ENCODE measurements around the gene ARID3C.
A peak's percentile ranks its signal among the peaks of the same experiment; 100 is the strongest.

Gene ARID3C

DNA sequence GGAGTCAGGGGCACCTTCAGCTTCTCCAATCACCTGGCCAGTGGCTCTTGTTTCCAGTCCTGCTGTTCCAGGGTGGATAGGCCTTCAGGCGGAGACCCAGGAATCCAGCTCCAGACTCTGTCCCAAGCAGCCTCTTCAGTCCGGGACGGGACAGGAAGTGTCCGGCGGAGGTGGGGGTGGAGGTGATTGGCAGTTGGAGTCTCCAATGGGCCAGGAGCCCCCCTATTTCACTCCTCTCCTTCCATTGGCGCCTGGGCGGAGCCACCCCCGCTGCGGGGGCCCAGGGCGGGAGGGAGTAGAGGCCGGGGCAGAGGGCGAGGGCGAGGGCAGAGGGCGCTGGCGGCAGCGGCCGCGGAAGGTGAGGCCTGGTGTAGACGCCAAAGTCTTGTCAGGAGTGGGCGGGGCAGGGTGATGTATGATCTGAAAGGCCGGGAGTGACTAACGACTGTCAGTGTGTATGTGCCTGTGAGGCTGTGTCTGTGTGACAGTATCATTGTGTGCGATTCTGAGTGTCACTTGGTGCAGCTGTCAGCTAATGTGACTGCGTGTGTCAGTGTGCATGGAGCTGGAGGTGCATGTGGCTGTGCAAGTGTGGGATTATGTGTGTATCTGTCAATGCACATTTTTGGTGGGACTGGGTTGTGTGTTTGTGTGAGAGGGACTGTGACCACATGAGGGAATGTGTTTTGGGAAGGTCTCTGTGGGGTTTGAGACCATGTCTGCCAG lies 23.2 kb upstream of the ARID3C start, which contains the start of gene IL11RA:
IL11RA (plus strand) TSS at position 310 of the 726 bp plus-strand sequence. CDS start 3,033 bp downstream, outside the sequence.
- Histone ChIP-seq H2BK5ac (ENCODE audit: low read depth, low read length, poor library complexity, severe bottlenecking) (no peak within 1 kb of the TSS), H4K8ac (ENCODE audit: low read length) (peak within 1 kb of the TSS; percentile 73), H3K18ac (ENCODE audit: low read depth in 1 of 2, low read length in 2 of 2) (peak within 1 kb of the TSS; percentile 75 to 94), H3K4me2 (ENCODE audit: low read length, poor library complexity, severe bottlenecking) (peak within 1 kb of the TSS; percentile 77), H2BK120ac (ENCODE audit: low read depth, low read length) (no peak within 1 kb of the TSS), H3K27ac (ENCODE audit: low read length, poor library complexity, severe bottlenecking) (peak within 1 kb of the TSS; percentile 74), H3K9ac (ENCODE audit: low read length) (peak within 1 kb of the TSS; percentile 83), H4K91ac (ENCODE audit: low read length) (peak within 1 kb of the TSS; percentile 77), H3K27me3 (ENCODE audit: control insufficient read depth in 1 of 2, insufficient read depth in 1 of 2, low read length in 2 of 2) (no peaks in the 10 kb centered on the region), H2BK12ac (ENCODE audit: low read length in 2 of 2) (peak within 1 kb of the TSS; percentile 69 to 88), H3K36me3 (ENCODE audit: control insufficient read depth in 1 of 2, insufficient read depth in 2 of 2, low read depth in 1 of 2, low read length in 2 of 2) (peaks cover 29 to 33% of the 10 kb centered on the region in 2 experiments), H3K9me3 (ENCODE audit: control insufficient read depth, low read length) (no peaks in the 10 kb centered on the region), H2AK5ac (ENCODE audit: low read length, severe bottlenecking) (peak within 1 kb of the TSS; percentile 6), H3K14ac (ENCODE audit: low read length in 2 of 2) (peak within 1 kb of the TSS in 1 of 2 experiments; percentile 88), H2BK15ac (ENCODE audit: low read depth, poor library complexity, severe bottlenecking) (peak within 1 kb of the TSS; percentile 68), H2AFZ (ENCODE audit: low read depth, low read length) (peak within 1 kb of the TSS; percentile 46), H3K4ac (ENCODE audit: low read depth in 1 of 2, low read length in 2 of 2) (peak within 1 kb of the TSS; percentile 51 to 85), H3K4me1 (ENCODE audit: control insufficient read depth, insufficient read depth, low read depth, low read length) (peaks cover 40% of the 10 kb centered on the region), H3K79me1 (replicated peaks; ENCODE audit: low read length, poor library complexity, severe bottlenecking) (peaks cover 29% of the 10 kb centered on the region), H3K23ac (ENCODE audit: low read length in 2 of 2) (peak within 1 kb of the TSS in 1 of 2 experiments; percentile 73), H3K4me3 (ENCODE audit: insufficient read depth in 1 of 2, low read depth in 1 of 2, low read length in 2 of 2) (peak within 1 kb of the TSS; percentile 57 to 82)
- peak; percentile 88 for DNase-seq
- under 1% methylated on average over 21 of the region's 24 CpGs for WGBS

- Histone ChIP-seq H4K91ac (ENCODE audit: low read length) (peak overlapping the region; percentile 29), H4K8ac (ENCODE audit: low read length) (peak overlapping the region; percentile 28), H3K4me3 (ENCODE audit: insufficient read depth in 1 of 2, low read depth in 1 of 2, low read length in 2 of 2) (peak overlapping the region in 1 of 2 experiments; percentile 82), H3K9me3 (ENCODE audit: control insufficient read depth, low read length) (no peaks in the 10 kb centered on the region), H2BK120ac (ENCODE audit: low read depth, low read length) (no peak overlapping the region), H3K27ac (ENCODE audit: low read length, poor library complexity, severe bottlenecking) (peak overlapping the region; percentile 74), H3K27me3 (ENCODE audit: control insufficient read depth in 1 of 2, insufficient read depth in 1 of 2, low read length in 2 of 2) (no peaks in the 10 kb centered on the region), H2BK5ac (ENCODE audit: low read depth, low read length, poor library complexity, severe bottlenecking) (no peak overlapping the region), H3K4me2 (ENCODE audit: low read length, poor library complexity, severe bottlenecking) (peak overlapping the region; percentile 77), H2BK15ac (ENCODE audit: low read depth, poor library complexity, severe bottlenecking) (no peak overlapping the region), H3K9ac (ENCODE audit: low read length) (peak overlapping the region; percentile 83), H2BK12ac (ENCODE audit: low read length in 2 of 2) (no peak overlapping the region), H3K36me3 (ENCODE audit: control insufficient read depth in 1 of 2, insufficient read depth in 2 of 2, low read depth in 1 of 2, low read length in 2 of 2) (peaks cover 27 to 28% of the 10 kb centered on the region in 2 experiments), H3K4me1 (ENCODE audit: control insufficient read depth, insufficient read depth, low read depth, low read length) (peaks cover 41% of the 10 kb centered on the region), H3K23ac (ENCODE audit: low read length in 2 of 2) (no peak overlapping the region), H3K14ac (ENCODE audit: low read length in 2 of 2) (no peak overlapping the region), H2AFZ (ENCODE audit: low read depth, low read length) (no peak overlapping the region), H2AK5ac (ENCODE audit: low read length, severe bottlenecking) (peak overlapping the region; percentile 6), H3K79me1 (replicated peaks; ENCODE audit: low read length, poor library complexity, severe bottlenecking) (peaks cover 29% of the 10 kb centered on the region), H3K4ac (ENCODE audit: low read depth in 1 of 2, low read length in 2 of 2) (peak overlapping the region; percentile 51 to 55), H3K18ac (ENCODE audit: low read depth in 1 of 2, low read length in 2 of 2) (peak overlapping the region; percentile 9 to 61)
- 73% methylated on average over 2 of the region's 4 CpGs for WGBS
- peak; percentile 48 for DNase-seq
These were observed 22.5 kb upstream of the ARID3C start for GRCh38 chr9:34651321-34651720.

- 93% methylated on average over 2 of the region's 5 CpGs for WGBS
- no peaks in the 10 kb centered on the region for H3K9me3 ChIP-seq (ENCODE audit: control insufficient read depth, low read length)
- H3K36me3 ChIP-seq (ENCODE audit: control insufficient read depth in 1 of 2, insufficient read depth in 2 of 2, low read depth in 1 of 2, low read length in 2 of 2) = peaks cover 27 to 28% of the 10 kb centered on the region in 2 experiments
- no peak overlapping the region for H3K27ac ChIP-seq (ENCODE audit: low read length, poor library complexity, severe bottlenecking)
- H3K4me3 ChIP-seq (ENCODE audit: insufficient read depth in 1 of 2, low read depth in 1 of 2, low read length in 2 of 2) = peak overlapping the region in 1 of 2 experiments; percentile 82
- H3K23ac ChIP-seq (ENCODE audit: low read length in 2 of 2) = no peak overlapping the region
- no peak for DNase-seq
- no peak overlapping the region for H2AK5ac ChIP-seq (ENCODE audit: low read length, severe bottlenecking)
- no peak overlapping the region for H3K4me2 ChIP-seq (ENCODE audit: low read length, poor library complexity, severe bottlenecking)
- H3K4me1 ChIP-seq (ENCODE audit: control insufficient read depth, insufficient read depth, low read depth, low read length) = peaks cover 44% of the 10 kb centered on the region
- no peak overlapping the region for H2BK12ac ChIP-seq (ENCODE audit: low read length in 2 of 2)
- no peaks in the 10 kb centered on the region for H3K27me3 ChIP-seq (ENCODE audit: control insufficient read depth in 1 of 2, insufficient read depth in 1 of 2, low read length in 2 of 2)
- no peak overlapping the region for H3K14ac ChIP-seq (ENCODE audit: low read length in 2 of 2)
- H3K9ac ChIP-seq (ENCODE audit: low read length) = no peak overlapping the region
- no peak overlapping the region for H3K4ac ChIP-seq (ENCODE audit: low read depth in 1 of 2, low read length in 2 of 2)
- no peak overlapping the region for H3K18ac ChIP-seq (ENCODE audit: low read depth in 1 of 2, low read length in 2 of 2)
- peak overlapping the region; percentile 7 for H4K91ac ChIP-seq (ENCODE audit: low read length)
- no peak overlapping the region for H2BK120ac ChIP-seq (ENCODE audit: low read depth, low read length)
- H3K79me1 ChIP-seq (replicated peaks; ENCODE audit: low read length, poor library complexity, severe bottlenecking) = peaks cover 29% of the 10 kb centered on the region
- H2BK15ac ChIP-seq (ENCODE audit: low read depth, poor library complexity, severe bottlenecking) = no peak overlapping the region
- no peak overlapping the region for H2BK5ac ChIP-seq (ENCODE audit: low read depth, low read length, poor library complexity, severe bottlenecking)
- no peak overlapping the region for H2AFZ ChIP-seq (ENCODE audit: low read depth, low read length)
- H4K8ac ChIP-seq (ENCODE audit: low read length) = no peak overlapping the region
These were observed 21.9 kb upstream of the ARID3C start for GRCh38 chr9:34650816-34651215.

DNA sequence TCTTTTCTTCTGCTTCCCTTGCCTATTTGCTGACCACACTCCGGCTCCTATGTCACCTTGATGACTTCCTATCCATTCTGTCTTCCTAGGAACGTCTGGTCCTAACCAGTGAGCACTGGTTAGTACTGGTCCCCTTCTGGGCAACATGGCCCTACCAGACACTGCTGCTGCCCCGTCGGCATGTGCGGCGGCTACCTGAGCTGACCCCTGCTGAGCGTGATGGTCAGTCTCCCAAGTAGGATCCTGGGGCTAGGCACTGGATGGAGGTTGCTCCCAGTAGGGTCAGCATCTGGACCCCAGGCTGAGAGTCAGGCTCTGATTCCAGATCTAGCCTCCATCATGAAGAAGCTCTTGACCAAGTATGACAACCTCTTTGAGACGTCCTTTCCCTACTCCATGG lies 19.8 kb upstream of the ARID3C start:
- 95% methylated on average over 7 of the region's 8 CpGs for WGBS

More for the DNA sequence above, 19.8 kb upstream of the ARID3C start:
- Histone ChIP-seq H3K36me3 (ENCODE audit: control insufficient read depth in 1 of 2, insufficient read depth in 2 of 2, low read depth in 1 of 2, low read length in 2 of 2) (peaks cover 27 to 28% of the 10 kb centered on the region in 2 experiments), H4K8ac (ENCODE audit: low read length) (no peak overlapping the region), H4K91ac (ENCODE audit: low read length) (no peak overlapping the region), H3K4me3 (ENCODE audit: insufficient read depth in 1 of 2, low read depth in 1 of 2, low read length in 2 of 2) (no peak overlapping the region), H2AFZ (ENCODE audit: low read depth, low read length) (no peak overlapping the region), H2BK15ac (ENCODE audit: low read depth, poor library complexity, severe bottlenecking) (no peak overlapping the region), H2BK120ac (ENCODE audit: low read depth, low read length) (no peak overlapping the region), H3K27me3 (ENCODE audit: control insufficient read depth in 1 of 2, insufficient read depth in 1 of 2, low read length in 2 of 2) (no peaks in the 10 kb centered on the region), H3K27ac (ENCODE audit: low read length, poor library complexity, severe bottlenecking) (no peak overlapping the region), H3K4me2 (ENCODE audit: low read length, poor library complexity, severe bottlenecking) (no peak overlapping the region), H2BK12ac (ENCODE audit: low read length in 2 of 2) (peak overlapping the region in 1 of 2 experiments; percentile 15), H3K79me1 (replicated peaks; ENCODE audit: low read length, poor library complexity, severe bottlenecking) (peaks cover 29% of the 10 kb centered on the region), H3K14ac (ENCODE audit: low read length in 2 of 2) (no peak overlapping the region), H3K9ac (ENCODE audit: low read length) (no peak overlapping the region), H2AK5ac (ENCODE audit: low read length, severe bottlenecking) (no peak overlapping the region), H3K4ac (ENCODE audit: low read depth in 1 of 2, low read length in 2 of 2) (no peak overlapping the region), H3K9me3 (ENCODE audit: control insufficient read depth, low read length) (no peaks in the 10 kb centered on the region), H3K23ac (ENCODE audit: low read length in 2 of 2) (no peak overlapping the region), H3K18ac (ENCODE audit: low read depth in 1 of 2, low read length in 2 of 2) (no peak overlapping the region), H2BK5ac (ENCODE audit: low read depth, low read length, poor library complexity, severe bottlenecking) (no peak overlapping the region), H3K4me1 (ENCODE audit: control insufficient read depth, insufficient read depth, low read depth, low read length) (peaks cover 42% of the 10 kb centered on the region)
- DNase-seq = no peak
